GM12878 (cell line): ENCODE data around the gene WNT9B. TPM values are rescaled to one million over a fixed set of nuclear protein-coding genes. Genes with fewer than 3 reads are reported as not detected.

Experiments
- ATAC-seq: fragments of 200-7000 bp; cut with Tn5 transposase; 3 replicates; pipeline ENCODE4 v1.9.1; 2020; ENCODE audit warnings: mild to moderate bottlenecking, moderate library complexity
- BruUV-seq: library from RNA; stranded (reverse); fragments of 400-500 nt; replicated peaks from 2 replicates; lab custom pipeline; 2021; lab: Mats Ljungman, UMichigan
- CTCF ChIA-PET: fragments of 300-600 bp; sonication (Branson Sonifier 250); formaldehyde crosslinking; extraction: SDS; loops from one replicate; lab custom pipeline; 2021; ENCODE audit warnings: inconsistent platforms; lab: Yijun Ruan, JAX
- POLR2A ChIA-PET: fragments of 350-600 bp; formaldehyde crosslinking; extraction: SDS; loops from one replicate; lab custom pipeline; 2021; ENCODE audit warnings: inconsistent platforms; lab: Charles Lee
- RAD21 ChIA-PET: fragments of 300-600 bp; sonication (Branson Sonifier 250); formaldehyde crosslinking; loops from one replicate; lab custom pipeline; 2023; ENCODE audit warnings: antibody characterized with exemption; ENCODE audit not compliant: unreplicated experiment; lab: Charles Lee
- SMC1A ChIA-PET: fragments of 300-600 bp; sonication (Branson Sonifier 250); formaldehyde crosslinking; loops from one replicate; lab custom pipeline; 2023; ENCODE audit not compliant: unreplicated experiment, uncharacterized antibody; lab: Charles Lee
- DNase-seq: peaks from one replicate; pipeline ENCODE4 v3.0.0-alpha.2; 2011; ENCODE audit warnings: low read depth, low spot score
- FAIRE-seq: peaks from 3 replicates; lab custom pipeline; 2011; peaks lifted over from hg19 to GRCh38; lab: Jason Lieb, UNC
- H2AFZ ChIP-seq: 2 replicates; pipeline ENCODE4 v1.6.0; 2011; ENCODE audit warnings: low read depth, low read length, control low read depth; ENCODE audit not compliant: control insufficient read depth
- H3K27ac ChIP-seq: 2 replicates; pipeline ENCODE4 v1.5.1; 2011; ENCODE audit warnings: control low read depth; ENCODE audit not compliant: control insufficient read depth, insufficient read depth
- H3K27me3 ChIP-seq, 2 experiments: replicated peaks in 1 of 2; 2 replicates each; pipeline versions ENCODE4 v1.6.0 to v1.6.1; 2011; ENCODE audit warnings: low read length in 1 of 2; ENCODE audit not compliant: control insufficient read depth in 2 of 2, insufficient read depth in 2 of 2
- H3K36me3 ChIP-seq, 2 experiments: 2 replicates each; pipeline ENCODE4 v1.5.1; 2011; ENCODE audit warnings: low read length in 1 of 2; ENCODE audit not compliant: control insufficient read depth in 2 of 2, insufficient read depth in 2 of 2
- H3K4me1 ChIP-seq: 2 replicates; pipeline ENCODE4 v1.6.1; 2011; ENCODE audit warnings: mild to moderate bottlenecking, low read length, moderate library complexity, mixed read lengths; ENCODE audit not compliant: control insufficient read depth, insufficient read depth
- H3K4me2 ChIP-seq: 2 replicates; pipeline ENCODE4 v1.6.0; 2011; ENCODE audit warnings: control low read depth; ENCODE audit not compliant: control insufficient read depth, insufficient read depth
- H3K4me3 ChIP-seq: fragments of 200-600 bp; sonication (generic); 2 replicates; pipeline ENCODE4 v1.5.1; 2016
- H3K79me2 ChIP-seq: 2 replicates; pipeline ENCODE4 v1.6.0; 2011; ENCODE audit warnings: low read length; ENCODE audit not compliant: control insufficient read depth, insufficient read depth
- H3K9ac ChIP-seq: 2 replicates; pipeline ENCODE4 v1.8.0; 2011; ENCODE audit warnings: low read length, control low read depth, mixed read lengths; ENCODE audit not compliant: control insufficient read depth, insufficient read depth
- H3K9me3 ChIP-seq: replicated peaks from 3 replicates; pipeline ENCODE4 v1.5.1; 2011; ENCODE audit warnings: mild to moderate bottlenecking, low read length; ENCODE audit not compliant: control insufficient read depth, insufficient read depth
- H4K20me1 ChIP-seq: 2 replicates; pipeline ENCODE4 v1.6.0; 2011; ENCODE audit not compliant: control insufficient read depth, insufficient read depth
- ASH2L ChIP-seq: fragments of 300-600, 200-600 bp; sonication (generic); IDR thresholded peaks from 2 replicates; pipeline ENCODE4 v1.6.1; 2017; ENCODE audit warnings: low read depth, mild to moderate bottlenecking, borderline replicate concordance
- ATF7 ChIP-seq: fragments of 450-650 bp; IDR thresholded peaks from 2 replicates; pipeline ENCODE4 v1.6.1; 2016; ENCODE audit warnings: low read depth, mild to moderate bottlenecking
- ETV6 ChIP-seq, 2 experiments: fragments of 450-650 bp in 1 of 2; IDR thresholded peaks in 1 of 2; conservative IDR thresholded peaks in 1 of 2; 2 replicates each; pipeline ENCODE4 v1.6.1; 2014; ENCODE audit warnings: antibody characterized with exemption in 1 of 2, borderline replicate concordance in 1 of 2, low read depth in 1 of 2, mild to moderate bottlenecking in 1 of 2, moderate library complexity in 1 of 2
- FOS ChIP-seq: IDR thresholded peaks from 3 replicates; pipeline ENCODE4 v1.6.1; 2011; ENCODE audit warnings: borderline replicate concordance; ENCODE audit not compliant: insufficient read length; ENCODE audit errors: extremely low read depth
- MEF2A ChIP-seq: IDR thresholded peaks from 2 replicates; pipeline ENCODE4 v1.6.1; 2011; ENCODE audit warnings: low read depth, mild to moderate bottlenecking, low read length, moderate library complexity; ENCODE audit not compliant: insufficient read depth
- MTA2 ChIP-seq: fragments of 450-650 bp; IDR thresholded peaks from 2 replicates; pipeline ENCODE4 v1.6.1; 2016; ENCODE audit warnings: low read depth, mild to moderate bottlenecking, moderate library complexity
- NBN ChIP-seq: fragments of 450-650 bp; IDR thresholded peaks from 2 replicates; pipeline ENCODE4 v1.6.1; 2016
- NFYB ChIP-seq: IDR thresholded peaks from 2 replicates; pipeline ENCODE4 v1.6.1; 2011; ENCODE audit warnings: low read depth, mild to moderate bottlenecking, low read length, improper control_type of control experiment, moderate library complexity; ENCODE audit not compliant: insufficient read depth
- RAD21 ChIP-seq: IDR thresholded peaks from 2 replicates; pipeline ENCODE4 v1.6.1; 2011; ENCODE audit warnings: mild to moderate bottlenecking, low read depth, low read length, moderate library complexity; ENCODE audit not compliant: insufficient read depth
- RB1 ChIP-seq: fragments of 450-650 bp; formaldehyde crosslinking; IDR thresholded peaks from 2 replicates; pipeline ENCODE4 v1.6.1; 2017; ENCODE audit warnings: mild to moderate bottlenecking, borderline replicate concordance
- SREBF2 ChIP-seq: IDR thresholded peaks from 2 replicates; pipeline ENCODE4 v1.6.1; 2012; ENCODE audit warnings: mild to moderate bottlenecking, low read length
- SRF ChIP-seq, 2 experiments: IDR thresholded peaks; 2 replicates each; pipeline ENCODE4 v1.6.1; 2011; ENCODE audit warnings: low read depth in 2 of 2, low read length in 2 of 2, mild to moderate bottlenecking in 1 of 2, moderate library complexity in 1 of 2
- WRNIP1 ChIP-seq: IDR thresholded peaks from 2 replicates; pipeline ENCODE4 v1.6.1; 2011; ENCODE audit warnings: low read depth, low read length, improper control_type of control experiment, borderline replicate concordance
- ZNF24 ChIP-seq: fragments of 450-650 bp; IDR thresholded peaks from 2 replicates; pipeline ENCODE4 v1.6.1; 2017; ENCODE audit warnings: antibody characterized with exemption, mild to moderate bottlenecking
- WGBS: methylation state at CpG from one replicate; pipeline ENCODE4 v1.1.6; 2016; ENCODE audit warnings: low lambda C conversion rate; ENCODE audit not compliant: insufficient replicate concordance, insufficient coverage; ENCODE audit errors: missing lambda C conversion rate; 5-methylcytosine and 5-hydroxymethylcytosine counted together
- in situ Hi-C: fragments of 300-500 bp; cut with MboI; formaldehyde crosslinking; loops from 9 replicates; pipeline ENCODE4 v1.14.3; 2018; ENCODE audit warnings: mixed read lengths
- intact Hi-C: fragments of 100-400 bp; cut with micrococcal nuclease; formaldehyde crosslinking; loops from one replicate; pipeline ENCODE4 v1.14.2; 2022; ENCODE audit not compliant: unreplicated experiment
- polyA plus RNA-seq, 11 experiments: library from polyadenylated mRNA; depleted of rRNA in 4 of 11; unstranded in 6 of 11; stranded (reverse) in 5 of 11; fragments of >200 nt; fragmentation: Nextera tagmentation in 4 of 11; fragmentation: Illumina TruSeq in 1 of 11; extraction: Ambion mirVana in 4 of 11; extraction: Trizol in 1 of 11; gene quantifications; 1 replicate in 1 of 11; 2 replicates in 10 of 11; pipeline versions ENCODE4 v1.2.1 to v1.2.3, GENCODE V29; 2011 to 2016; ENCODE audit warnings: inconsistent platforms in 2 of 11, missing spikeins in 2 of 11, low read depth in 1 of 11
- total RNA-seq, 4 experiments: library from RNA; depleted of rRNA in 3 of 4; stranded (reverse); fragments of >200 nt in 3 of 4; fragmentation: Illumina TruSeq in 1 of 4; extraction: Trizol in 1 of 4; gene quantifications; 2 replicates each; pipeline versions ENCODE4 v1.2.1 to v1.2.3, GENCODE V29; 2013 to 2021
- TF ChIP-seq, protein P1 (sequence below): fragments of 450-650 bp; IDR thresholded peaks from 2 replicates; pipeline ENCODE4 v1.6.1; 2017; ENCODE audit warnings: mild to moderate bottlenecking, moderate library complexity
- TF ChIP-seq, protein P2 (sequence below): fragments of 450-650 bp; IDR thresholded peaks from 2 replicates; pipeline ENCODE4 v1.6.1; 2016; ENCODE audit warnings: mild to moderate bottlenecking
- TF ChIP-seq, protein P3 (sequence below): IDR thresholded peaks from 2 replicates; pipeline ENCODE4 v1.6.1; 2011; ENCODE audit warnings: borderline replicate concordance, low read depth, mild to moderate bottlenecking, moderate library complexity, mixed read lengths, low read length; ENCODE audit not compliant: insufficient read depth; ENCODE audit errors: extremely low read length

Gene WNT9B
- total and polyA plus RNA-seq, 10 of the 15 experiments (the other 5 are each of a cell fraction or from before 2014, with no cell fraction given), result not detected

DNA sequence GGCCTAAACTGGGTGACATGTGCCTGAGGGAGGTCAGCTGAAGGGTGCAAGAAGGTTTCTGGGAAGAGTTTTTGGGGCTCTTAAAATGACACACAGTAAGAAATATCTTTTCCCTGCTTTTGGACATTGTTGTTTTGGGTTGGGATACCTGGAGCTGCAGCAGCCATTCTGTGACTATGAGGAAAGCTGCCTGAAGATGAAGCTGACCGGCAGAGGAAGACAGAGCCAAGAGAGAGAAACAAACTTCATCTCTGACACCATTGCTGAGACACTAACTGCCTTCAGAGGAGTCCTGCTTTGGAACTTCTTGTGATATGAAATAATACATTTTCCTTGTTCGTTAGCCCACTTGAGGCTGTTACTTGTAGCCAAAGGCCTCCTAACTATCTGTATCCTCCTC, 24.1 kb upstream of the WNT9B start (continued):
- TF ChIP-seq FOS, result no peak
- no peak for TF ChIP-seq SREBF2
- no peak for TF ChIP-seq MTA2
- no peak for TF ChIP-seq NBN
- no peak for TF ChIP-seq WRNIP1
- no peak for TF ChIP-seq SRF (IDR thresholded peaks at IDR 0.05; ENCODE audit: low read depth in 2 of 2, low read length in 2 of 2)
- TF ChIP-seq NFYB, result no peak
- TF ChIP-seq, protein P1, sequence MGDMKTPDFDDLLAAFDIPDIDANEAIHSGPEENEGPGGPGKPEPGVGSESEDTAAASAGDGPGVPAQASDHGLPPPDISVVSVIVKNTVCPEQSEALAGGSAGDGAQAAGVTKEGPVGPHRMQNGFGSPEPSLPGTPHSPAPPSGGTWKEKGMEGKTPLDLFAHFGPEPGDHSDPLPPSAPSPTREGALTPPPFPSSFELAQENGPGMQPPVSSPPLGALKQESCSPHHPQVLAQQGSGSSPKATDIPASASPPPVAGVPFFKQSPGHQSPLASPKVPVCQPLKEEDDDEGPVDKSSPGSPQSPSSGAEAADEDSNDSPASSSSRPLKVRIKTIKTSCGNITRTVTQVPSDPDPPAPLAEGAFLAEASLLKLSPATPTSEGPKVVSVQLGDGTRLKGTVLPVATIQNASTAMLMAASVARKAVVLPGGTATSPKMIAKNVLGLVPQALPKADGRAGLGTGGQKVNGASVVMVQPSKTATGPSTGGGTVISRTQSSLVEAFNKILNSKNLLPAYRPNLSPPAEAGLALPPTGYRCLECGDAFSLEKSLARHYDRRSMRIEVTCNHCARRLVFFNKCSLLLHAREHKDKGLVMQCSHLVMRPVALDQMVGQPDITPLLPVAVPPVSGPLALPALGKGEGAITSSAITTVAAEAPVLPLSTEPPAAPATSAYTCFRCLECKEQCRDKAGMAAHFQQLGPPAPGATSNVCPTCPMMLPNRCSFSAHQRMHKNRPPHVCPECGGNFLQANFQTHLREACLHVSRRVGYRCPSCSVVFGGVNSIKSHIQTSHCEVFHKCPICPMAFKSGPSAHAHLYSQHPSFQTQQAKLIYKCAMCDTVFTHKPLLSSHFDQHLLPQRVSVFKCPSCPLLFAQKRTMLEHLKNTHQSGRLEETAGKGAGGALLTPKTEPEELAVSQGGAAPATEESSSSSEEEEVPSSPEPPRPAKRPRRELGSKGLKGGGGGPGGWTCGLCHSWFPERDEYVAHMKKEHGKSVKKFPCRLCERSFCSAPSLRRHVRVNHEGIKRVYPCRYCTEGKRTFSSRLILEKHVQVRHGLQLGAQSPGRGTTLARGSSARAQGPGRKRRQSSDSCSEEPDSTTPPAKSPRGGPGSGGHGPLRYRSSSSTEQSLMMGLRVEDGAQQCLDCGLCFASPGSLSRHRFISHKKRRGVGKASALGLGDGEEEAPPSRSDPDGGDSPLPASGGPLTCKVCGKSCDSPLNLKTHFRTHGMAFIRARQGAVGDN, result no peak

DNA sequence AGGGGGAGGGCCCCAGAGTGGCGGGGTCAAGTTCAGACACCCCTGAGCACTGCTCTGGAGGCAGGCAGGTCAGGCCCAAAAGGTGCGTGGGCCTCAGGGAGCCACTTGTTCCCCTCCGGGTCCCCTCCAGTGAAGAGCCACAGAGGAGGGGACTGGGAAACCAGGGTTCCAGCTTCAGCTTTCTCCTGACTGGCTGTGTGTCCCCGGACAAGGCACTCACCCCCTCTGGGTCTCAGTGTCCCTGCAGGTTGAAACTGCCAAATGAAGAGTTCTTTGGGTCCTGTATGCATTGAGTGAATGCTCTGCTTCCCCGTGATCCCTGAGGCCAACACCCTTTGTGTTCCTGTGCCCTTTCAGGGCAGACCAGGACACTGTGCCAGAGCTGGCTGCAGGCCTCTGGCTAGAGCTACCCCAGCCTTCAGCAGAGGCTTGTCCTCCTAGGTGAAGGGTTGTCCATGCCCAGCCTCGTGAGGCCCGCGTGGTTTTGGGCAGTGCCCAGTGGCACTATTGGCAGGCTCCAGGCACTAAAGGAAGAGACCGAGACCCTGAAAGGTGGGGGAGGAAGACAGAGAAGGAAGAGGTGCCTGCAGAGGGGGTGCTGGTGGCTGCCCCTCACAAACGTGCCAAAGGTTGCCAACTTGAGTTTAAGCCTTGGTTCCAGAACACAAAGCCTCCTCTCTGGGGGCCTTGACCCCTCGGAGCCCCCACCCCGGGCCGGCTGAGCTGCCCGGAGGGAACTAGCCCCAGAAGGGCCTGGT, 19.6 kb upstream of the WNT9B start:
- intact Hi-C loops (no loop called here), in situ Hi-C loops (loop anchor here (10.0 kb wide), 1 partner anchor 577 kb away; no protein-coding TSS in a partner anchor)
- FAIRE-seq, result no peak
- POLR2A ChIA-PET, result no interaction called here
- RAD21 ChIA-PET, result no interaction called here
- no peaks in the 10 kb centered on the region for H3K9me3 ChIP-seq
- H3K27ac ChIP-seq, result no peak overlapping the region
- H3K27me3 ChIP-seq, result no peaks in the 10 kb centered on the region
- DNase-seq, result no peak
- WGBS, result 45% methylated on average over 14 of the region's 14 CpGs
- H2AFZ ChIP-seq, result no peak overlapping the region
- no peaks in the 10 kb centered on the region for H4K20me1 ChIP-seq
- no peak overlapping the region for H3K9ac ChIP-seq
- TF ChIP-seq RAD21, result no peak
- no peak for TF ChIP-seq ETV6 (conservative IDR thresholded peaks at IDR 0.05 in 1 of 2, IDR thresholded peaks at IDR 0.05 in 1 of 2; ENCODE audit: borderline replicate concordance in 1 of 2, low read depth in 1 of 2)
- TF ChIP-seq, protein P2, sequence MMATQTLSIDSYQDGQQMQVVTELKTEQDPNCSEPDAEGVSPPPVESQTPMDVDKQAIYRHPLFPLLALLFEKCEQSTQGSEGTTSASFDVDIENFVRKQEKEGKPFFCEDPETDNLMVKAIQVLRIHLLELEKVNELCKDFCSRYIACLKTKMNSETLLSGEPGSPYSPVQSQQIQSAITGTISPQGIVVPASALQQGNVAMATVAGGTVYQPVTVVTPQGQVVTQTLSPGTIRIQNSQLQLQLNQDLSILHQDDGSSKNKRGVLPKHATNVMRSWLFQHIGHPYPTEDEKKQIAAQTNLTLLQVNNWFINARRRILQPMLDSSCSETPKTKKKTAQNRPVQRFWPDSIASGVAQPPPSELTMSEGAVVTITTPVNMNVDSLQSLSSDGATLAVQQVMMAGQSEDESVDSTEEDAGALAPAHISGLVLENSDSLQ, result no peak
- no peak for TF ChIP-seq RB1
- TF ChIP-seq ASH2L, result no peak
- TF ChIP-seq ATF7, result no peak
- TF ChIP-seq ZNF24, result no peak
- TF ChIP-seq, protein P3, sequence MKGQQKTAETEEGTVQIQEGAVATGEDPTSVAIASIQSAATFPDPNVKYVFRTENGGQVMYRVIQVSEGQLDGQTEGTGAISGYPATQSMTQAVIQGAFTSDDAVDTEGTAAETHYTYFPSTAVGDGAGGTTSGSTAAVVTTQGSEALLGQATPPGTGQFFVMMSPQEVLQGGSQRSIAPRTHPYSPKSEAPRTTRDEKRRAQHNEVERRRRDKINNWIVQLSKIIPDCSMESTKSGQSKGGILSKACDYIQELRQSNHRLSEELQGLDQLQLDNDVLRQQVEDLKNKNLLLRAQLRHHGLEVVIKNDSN, result no peak
- no peak for TF ChIP-seq MEF2A
- no peaks in the 10 kb centered on the region for H3K79me2 ChIP-seq
- no peak for ATAC-seq
- H3K4me2 ChIP-seq, result no peak overlapping the region
- no peaks in the 10 kb centered on the region for H3K4me1 ChIP-seq
- no TSS peak for BruUV-seq
- H3K4me3 ChIP-seq, result no peak overlapping the region
- H3K36me3 ChIP-seq, result no peaks in the 10 kb centered on the region
- SMC1A ChIA-PET, result no interaction called here
- CTCF ChIA-PET, result interaction anchor here (1.2 kb wide), 1 partner anchor 11 kb away, joined by 3 read pairs; no protein-coding TSS in a partner anchor
